ENCODE measurements around the gene ZFP92. TPM values are rescaled to one million over a fixed set of nuclear protein-coding genes. Genes with fewer than 3 reads are reported as not detected.

ZFP92 gene
- polyA plus RNA-seq, 1 donor from 2014 or later, result not detected

GRCh38 chrX:153441296-153441695 lies 30.0 kb downstream of the ZFP92 start:
- H3F3A ChIP-seq (ENCODE audit: insufficient read depth, low read length, poor library complexity, severe bottlenecking), result no peaks in the 10 kb centered on the region
- H3K4me3 ChIP-seq (ENCODE audit: low read length), result no peak overlapping the region
- H3K9me3 ChIP-seq (ENCODE audit: low read length), result no peaks in the 10 kb centered on the region
- H2AFZ ChIP-seq (ENCODE audit: low read depth, low read length), result no peak overlapping the region
- no peaks in the 10 kb centered on the region for H3K36me3 ChIP-seq (ENCODE audit: insufficient read depth, low read length)
- no peaks in the 10 kb centered on the region for H3K27me3 ChIP-seq (ENCODE audit: insufficient read depth, low read depth, low read length)
- H4K20me1 ChIP-seq (ENCODE audit: insufficient read depth), result no peaks in the 10 kb centered on the region
- H3K27ac ChIP-seq (ENCODE audit: low read length), result no peak overlapping the region
- H3K79me2 ChIP-seq (replicated peaks; ENCODE audit: insufficient read depth, low read length), result no peaks in the 10 kb centered on the region
- no peak overlapping the region for H3K9ac ChIP-seq (ENCODE audit: low read length)
- no peaks in the 10 kb centered on the region for H3K9me2 ChIP-seq (ENCODE audit: insufficient read depth, low read length)
- no peak for TF ChIP-seq REST (IDR thresholded peaks at IDR 0.05; ENCODE audit: borderline replicate concordance)
- TF ChIP-seq TAF1 (IDR thresholded peaks at IDR 0.05; ENCODE audit: low read depth), result no peak
- TF ChIP-seq CTCF (IDR thresholded peaks at IDR 0.05; ENCODE audit: poor library complexity, severe bottlenecking), result no peak
- no peak for TF ChIP-seq EZH2 (IDR thresholded peaks at IDR 0.05; ENCODE audit: borderline replicate concordance, insufficient read depth, low read length, poor library complexity, severe bottlenecking)
- TF ChIP-seq EP300 (conservative IDR thresholded peaks at IDR 0.05; ENCODE audit: poor library complexity, severe bottlenecking), result no peak
- TF ChIP-seq POLR2AphosphoS5 (IDR thresholded peaks at IDR 0.05), result no peak
- TF ChIP-seq RAD21 (conservative IDR thresholded peaks at IDR 0.05), result no peak
- no peak for TF ChIP-seq MXI1 (conservative IDR thresholded peaks at IDR 0.05; ENCODE audit: poor library complexity, severe bottlenecking)
- TF ChIP-seq SMC3 (conservative IDR thresholded peaks at IDR 0.05; ENCODE audit: poor library complexity), result no peak
- no peak overlapping the region for H3K4me2 ChIP-seq (ENCODE audit: low read length)

- Histone ChIP-seq H3K4me2 (ENCODE audit: low read length) (no peak overlapping the region), H3K36me3 (ENCODE audit: insufficient read depth, low read length) (no peaks in the 10 kb centered on the region), H3K27ac (ENCODE audit: low read length) (no peak overlapping the region), H4K20me1 (ENCODE audit: insufficient read depth) (no peaks in the 10 kb centered on the region), H3K9ac (ENCODE audit: low read length) (no peak overlapping the region), H3F3A (ENCODE audit: insufficient read depth, low read length, poor library complexity, severe bottlenecking) (no peaks in the 10 kb centered on the region), H3K4me3 (ENCODE audit: low read length) (no peak overlapping the region), H3K9me3 (ENCODE audit: low read length) (no peaks in the 10 kb centered on the region), H3K79me2 (replicated peaks; ENCODE audit: insufficient read depth, low read length) (no peaks in the 10 kb centered on the region), H3K27me3 (ENCODE audit: insufficient read depth, low read depth, low read length) (no peaks in the 10 kb centered on the region), H3K9me2 (ENCODE audit: insufficient read depth, low read length) (no peaks in the 10 kb centered on the region), H2AFZ (ENCODE audit: low read depth, low read length) (no peak overlapping the region)
- TF ChIP-seq REST (IDR thresholded peaks at IDR 0.05; ENCODE audit: borderline replicate concordance) (no peak), CTCF (IDR thresholded peaks at IDR 0.05; ENCODE audit: poor library complexity, severe bottlenecking) (no peak), MXI1 (conservative IDR thresholded peaks at IDR 0.05; ENCODE audit: poor library complexity, severe bottlenecking) (no peak), SMC3 (conservative IDR thresholded peaks at IDR 0.05; ENCODE audit: poor library complexity) (no peak)
These were observed 30.7 kb downstream of the ZFP92 start for GRCh38 chrX:153441981-153442380.

All from neural cell (in vitro differentiated cells).